ENCODE measurements around the gene BLOC1S1.
"Not testable (repeated sequence)": the region's sequence is repeated elsewhere in the genome, so short reads cannot be mapped to it uniquely, and the experiment has no call there.

Gene BLOC1S1

GRCh38 chr12:55746174-55746912 lies 30.5 kb downstream of the BLOC1S1 start:
- DNase-seq, result no peak

- no peak for DNase-seq
Observed at GRCh38 chr12:55746913-55747231, 31.0 kb downstream of the BLOC1S1 start.

GRCh38 chr12:55748230-55748993 lies 32.6 kb downstream of the BLOC1S1 start:
- no peak for DNase-seq

GRCh38 chr12:55755246-55755645 lies 39.4 kb downstream of the BLOC1S1 start:
- no peak for DNase-seq

GRCh38 chr12:55757701-55758100 lies 41.9 kb downstream of the BLOC1S1 start:
- no peak for DNase-seq

GRCh38 chr12:55758575-55758974 lies 42.7 kb downstream of the BLOC1S1 start:
- DNase-seq, result not testable (repeated sequence)

- DNase-seq, result no peak
Observed at GRCh38 chr12:55760663-55761062, 44.8 kb downstream of the BLOC1S1 start.

- no peak for DNase-seq
Observed at GRCh38 chr12:55762646-55763045, 46.8 kb downstream of the BLOC1S1 start.

- no peak for DNase-seq
Observed at GRCh38 chr12:55765736-55766290, 50.0 kb downstream of the BLOC1S1 start.

- DNase-seq, result no peak
Observed at GRCh38 chr12:55767156-55767555, 51.3 kb downstream of the BLOC1S1 start.

Data from CD4-positive, alpha-beta T cell treated with Interleukin-15 for 1 hour (primary cell).